IPS-15b (cell line): ENCODE results near the gene CHID1.

Experiments used
- H3K27me3 ChIP-seq: one replicate; pipeline ENCODE4 v1.6.1; 2013; ENCODE audit warnings: low read length; ENCODE audit not compliant: control insufficient read depth, insufficient read depth
- H3K36me3 ChIP-seq: one replicate; pipeline ENCODE4 v1.6.1; 2013; ENCODE audit warnings: low read length; ENCODE audit not compliant: control insufficient read depth, insufficient read depth
- H3K4me1 ChIP-seq: one replicate; pipeline ENCODE4 v1.6.1; 2013; ENCODE audit warnings: mild to moderate bottlenecking, low read length; ENCODE audit not compliant: control insufficient read depth, insufficient read depth
- H3K4me3 ChIP-seq: one replicate; pipeline ENCODE4 v1.5.1; 2013; ENCODE audit warnings: low read depth, low read length
- H3K9ac ChIP-seq: one replicate; pipeline ENCODE4 v1.6.1; 2013; ENCODE audit warnings: low read depth, mild to moderate bottlenecking, low read length
- H3K9me3 ChIP-seq: one replicate; pipeline ENCODE4 v1.6.1; 2013; ENCODE audit warnings: mild to moderate bottlenecking, low read length; ENCODE audit not compliant: control insufficient read depth, insufficient read depth

Gene CHID1

DNA sequence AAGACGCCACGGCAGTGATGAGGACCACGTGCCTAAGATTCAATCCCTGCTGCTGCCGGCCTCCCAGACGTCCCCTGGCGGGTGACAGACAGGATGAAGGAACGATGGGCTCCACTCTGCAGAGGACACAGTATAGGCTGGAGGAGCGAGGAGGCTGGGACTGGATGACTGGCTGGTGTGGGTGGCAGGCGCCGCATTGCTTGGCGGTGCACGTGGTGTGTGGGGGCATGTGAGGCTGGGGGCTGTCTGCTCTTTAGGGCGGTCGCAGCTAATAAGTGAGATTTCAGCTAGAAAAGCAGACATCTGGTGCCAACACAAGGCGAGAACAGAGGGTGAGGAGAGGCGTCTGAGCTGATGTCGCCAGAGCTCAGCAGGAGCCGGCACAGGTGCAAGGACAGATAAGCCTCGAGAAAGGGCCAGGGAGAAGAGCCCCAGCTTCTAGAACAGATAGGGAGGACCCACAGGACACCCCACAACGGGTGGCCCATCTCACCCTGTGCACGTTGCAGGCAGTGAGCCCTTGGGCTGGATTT, 34.8 kb downstream of the CHID1 start:
- Histone ChIP-seq H3K36me3 (peaks cover 41% of the 10 kb centered on the region), H3K4me3 (no peak overlapping the region), H3K4me1 (no peaks in the 10 kb centered on the region), H3K9ac (no peak overlapping the region), H3K9me3 (no peaks in the 10 kb centered on the region), H3K27me3 (no peaks in the 10 kb centered on the region)

DNA sequence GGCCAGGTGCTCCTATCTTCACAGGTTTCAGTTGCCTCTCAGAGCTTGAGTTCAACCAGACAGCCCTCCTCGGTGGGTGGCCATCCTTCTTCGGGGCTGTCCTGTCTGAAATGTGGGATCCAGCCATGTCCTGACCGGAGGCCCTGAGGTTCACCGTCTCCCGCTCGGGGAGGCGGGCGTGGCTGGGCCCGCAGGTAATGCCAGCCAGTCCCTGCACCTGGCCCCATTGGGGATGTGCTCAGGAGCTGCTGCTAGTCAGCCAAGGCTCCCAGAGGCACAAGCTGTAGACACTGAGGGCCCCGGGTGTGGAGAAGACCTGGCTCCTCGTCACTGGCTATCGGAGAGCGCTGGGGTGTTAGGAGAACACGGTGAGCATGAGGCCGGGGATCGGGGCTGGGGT, 35.4 kb downstream of the CHID1 start:
- Histone ChIP-seq H3K27me3 (no peaks in the 10 kb centered on the region), H3K4me1 (no peaks in the 10 kb centered on the region), H3K4me3 (no peak overlapping the region), H3K9ac (no peak overlapping the region), H3K9me3 (no peaks in the 10 kb centered on the region), H3K36me3 (peaks cover 35% of the 10 kb centered on the region)

- Histone ChIP-seq H3K9me3 (no peaks in the 10 kb centered on the region), H3K36me3 (peaks cover 44% of the 10 kb centered on the region), H3K27me3 (no peaks in the 10 kb centered on the region), H3K9ac (no peak overlapping the region), H3K4me3 (no peak overlapping the region), H3K4me1 (no peaks in the 10 kb centered on the region)
Observed at GRCh38 chr11:873706-874105, 36.9 kb downstream of the CHID1 start.

DNA sequence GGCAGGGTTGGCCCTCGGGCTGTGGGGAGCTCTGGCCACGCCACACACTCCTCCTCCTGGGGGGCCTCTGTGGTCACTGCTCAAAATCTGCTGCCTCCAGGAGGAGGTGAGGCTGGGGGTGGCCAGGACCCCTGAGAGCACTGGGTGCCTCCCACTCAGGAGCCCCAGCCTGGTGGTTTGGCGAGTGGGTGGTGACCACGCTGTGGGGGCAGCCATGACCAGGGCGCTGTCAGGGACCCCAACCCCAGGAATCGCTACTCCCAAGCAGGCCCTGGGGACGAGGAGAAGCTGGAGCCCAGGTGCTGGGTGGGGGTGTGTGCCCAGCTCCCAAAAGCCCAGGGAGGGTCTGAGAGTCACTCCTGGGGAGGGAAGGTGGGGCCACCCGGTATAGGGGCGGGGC, 37.8 kb downstream of the CHID1 start:
- H3K4me3 ChIP-seq = no peak overlapping the region
- no peaks in the 10 kb centered on the region for H3K9me3 ChIP-seq
- H3K4me1 ChIP-seq = no peaks in the 10 kb centered on the region
- no peaks in the 10 kb centered on the region for H3K27me3 ChIP-seq
- H3K36me3 ChIP-seq = peaks cover 46% of the 10 kb centered on the region
- no peak overlapping the region for H3K9ac ChIP-seq

GRCh38 chr11:871472-871871, 39.1 kb downstream of the CHID1 start:
- H3K36me3 ChIP-seq = peaks cover 49% of the 10 kb centered on the region
- H3K9ac ChIP-seq = no peak overlapping the region
- no peaks in the 10 kb centered on the region for H3K4me1 ChIP-seq
- no peaks in the 10 kb centered on the region for H3K27me3 ChIP-seq
- no peak overlapping the region for H3K4me3 ChIP-seq
- no peaks in the 10 kb centered on the region for H3K9me3 ChIP-seq

DNA sequence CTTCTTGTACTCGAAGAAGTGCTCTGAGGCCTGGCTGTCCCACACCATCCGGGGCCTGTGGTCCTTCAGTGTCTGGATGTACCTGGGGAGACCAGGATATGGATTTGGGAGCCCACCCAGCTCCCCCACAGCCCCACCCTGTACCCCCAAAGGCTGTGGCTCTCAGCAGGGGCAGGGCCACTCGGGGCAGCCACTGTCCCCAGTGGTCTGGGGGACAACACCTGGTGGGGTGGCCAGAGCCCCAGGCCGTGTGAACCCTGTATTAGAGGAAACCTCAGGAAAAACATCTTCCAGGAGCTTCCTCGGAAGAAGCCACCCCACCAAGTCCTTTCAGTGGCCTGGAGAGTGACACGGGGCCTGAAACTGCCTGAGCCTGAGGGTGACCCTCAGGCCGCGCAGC, 40.2 kb downstream of the CHID1 start:
- H3K9ac ChIP-seq = no peak overlapping the region
- no peak overlapping the region for H3K4me3 ChIP-seq
- H3K9me3 ChIP-seq = no peaks in the 10 kb centered on the region
- H3K36me3 ChIP-seq = peaks cover 50% of the 10 kb centered on the region
- H3K4me1 ChIP-seq = no peaks in the 10 kb centered on the region
- H3K27me3 ChIP-seq = no peaks in the 10 kb centered on the region

DNA sequence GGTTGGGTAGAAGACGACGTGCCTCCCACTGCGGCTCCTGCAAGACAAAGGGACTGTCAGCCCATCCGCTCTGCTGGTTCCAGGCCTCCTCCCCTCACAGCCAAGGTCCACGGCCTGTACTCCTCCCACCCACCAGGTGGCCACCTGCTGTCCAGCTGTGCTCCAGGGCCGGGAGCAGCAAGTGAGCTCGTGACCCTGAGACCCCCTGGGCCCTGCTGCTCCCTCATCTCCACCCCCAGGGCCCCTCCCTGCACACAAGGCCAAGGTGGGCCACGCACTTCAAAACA, 40.5 kb downstream of the CHID1 start:
- Histone ChIP-seq H3K36me3 (peaks cover 49% of the 10 kb centered on the region), H3K27me3 (no peaks in the 10 kb centered on the region), H3K9ac (no peak overlapping the region), H3K4me3 (no peak overlapping the region), H3K4me1 (no peaks in the 10 kb centered on the region), H3K9me3 (no peaks in the 10 kb centered on the region)

DNA sequence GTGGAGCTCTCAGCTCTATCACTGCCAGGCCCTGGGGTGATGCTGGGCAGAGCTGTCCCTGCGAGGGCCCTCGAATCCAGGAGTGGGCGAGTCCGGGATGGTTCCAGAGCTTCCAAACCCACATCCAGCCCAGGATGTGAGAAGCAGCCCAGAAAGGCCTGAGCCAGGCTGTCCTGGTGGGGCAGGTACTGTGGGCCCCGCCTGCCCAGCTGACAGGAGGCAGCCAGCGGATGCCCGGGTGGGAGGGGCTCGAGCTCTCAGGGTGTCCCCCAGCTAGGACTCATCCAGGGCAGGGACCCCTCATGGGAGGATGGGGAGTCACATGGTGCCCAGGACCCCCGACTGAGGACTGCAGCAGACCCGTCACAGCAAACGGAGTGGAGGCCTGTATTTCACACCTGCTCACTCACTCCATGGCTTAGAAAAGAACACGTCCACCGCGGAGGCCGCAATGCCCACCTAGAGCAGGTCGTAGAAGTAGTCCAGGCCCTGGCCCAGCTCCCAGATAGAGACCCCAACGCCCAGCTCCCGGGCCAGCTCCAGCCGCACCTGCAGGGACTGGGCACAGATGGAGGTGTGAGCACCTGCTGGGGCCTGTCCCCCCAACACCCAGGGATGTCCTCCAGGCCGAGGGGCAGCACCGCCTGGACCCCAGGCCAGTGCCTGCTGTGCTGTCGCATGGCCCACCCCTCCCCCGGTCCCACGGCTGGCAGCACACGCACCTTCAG, 41.0 kb downstream of the CHID1 start:
- H3K4me1 ChIP-seq = no peaks in the 10 kb centered on the region
- no peak overlapping the region for H3K9ac ChIP-seq
- no peaks in the 10 kb centered on the region for H3K27me3 ChIP-seq
- H3K36me3 ChIP-seq = peaks cover 47% of the 10 kb centered on the region
- no peak overlapping the region for H3K4me3 ChIP-seq
- H3K9me3 ChIP-seq = no peaks in the 10 kb centered on the region

DNA sequence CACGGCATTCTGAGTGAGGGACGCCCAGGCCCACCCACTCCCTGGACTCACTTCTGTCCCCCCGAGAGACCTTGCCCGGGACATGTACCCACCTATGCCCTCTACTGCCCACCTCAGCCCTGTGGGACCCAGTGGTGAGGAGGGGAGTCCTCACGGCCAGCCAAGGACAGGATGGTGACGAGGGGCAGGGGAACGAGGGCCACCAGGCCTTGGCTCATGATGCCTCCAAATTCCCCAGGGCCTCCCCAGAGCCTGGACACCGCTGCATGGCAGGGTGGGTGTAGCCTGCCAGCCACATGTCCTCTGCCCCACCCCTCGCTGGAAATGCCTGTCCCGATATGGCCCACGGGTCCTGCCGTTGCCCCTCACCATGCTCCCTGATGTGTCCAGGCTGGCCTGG, 41.8 kb downstream of the CHID1 start:
- Histone ChIP-seq H3K9me3 (no peaks in the 10 kb centered on the region), H3K9ac (no peak overlapping the region), H3K4me3 (no peak overlapping the region), H3K36me3 (peaks cover 48% of the 10 kb centered on the region), H3K27me3 (no peaks in the 10 kb centered on the region), H3K4me1 (no peaks in the 10 kb centered on the region)

DNA sequence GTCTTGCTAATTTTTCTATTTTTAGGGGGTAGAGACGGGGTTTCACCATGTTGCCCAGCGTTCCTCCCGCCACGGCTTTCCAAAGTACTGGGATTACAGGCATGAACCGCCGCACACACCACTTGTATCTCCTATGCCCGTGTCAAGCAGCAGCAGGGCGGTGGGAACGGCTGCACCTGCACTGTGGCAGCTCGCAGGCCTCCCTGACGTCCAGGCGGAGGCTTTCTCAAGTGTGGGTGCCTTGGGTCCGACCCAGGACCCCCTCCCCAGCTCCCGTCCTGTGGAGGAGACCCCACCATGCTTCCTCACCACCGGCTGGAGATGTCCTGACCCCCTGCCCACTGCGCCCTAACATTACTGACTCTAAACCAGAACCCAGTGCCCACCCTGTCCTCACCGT, 42.2 kb downstream of the CHID1 start:
- no peaks in the 10 kb centered on the region for H3K4me1 ChIP-seq

DNA sequence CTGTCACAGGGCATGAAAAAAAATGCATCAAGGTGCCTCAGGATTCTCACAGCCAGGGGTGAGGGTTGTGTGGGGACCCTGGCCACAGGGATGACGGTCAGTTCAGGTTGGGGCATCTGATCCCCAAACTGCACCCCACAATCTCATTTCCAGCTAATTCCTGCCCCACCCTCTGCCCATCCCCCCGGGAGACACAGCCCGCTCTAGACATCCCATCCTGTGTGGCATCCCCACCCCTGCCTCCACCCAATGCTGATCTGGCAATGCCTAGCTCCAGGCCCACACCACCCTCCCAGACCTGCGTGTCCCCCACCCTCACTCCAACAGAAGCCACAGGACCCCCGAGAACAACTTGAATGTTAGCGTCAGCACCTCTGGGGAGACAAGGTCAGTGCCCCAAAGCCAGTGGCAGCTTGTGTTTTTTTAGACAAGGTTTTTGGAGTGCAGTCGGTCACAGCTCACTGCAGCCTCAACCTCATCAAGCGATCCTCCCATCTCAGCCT, 42.7 kb downstream of the CHID1 start:
- H3K27me3 ChIP-seq = no peaks in the 10 kb centered on the region
- peaks cover 47% of the 10 kb centered on the region for H3K36me3 ChIP-seq
- H3K4me3 ChIP-seq = no peak overlapping the region
- H3K4me1 ChIP-seq = no peaks in the 10 kb centered on the region
- H3K9ac ChIP-seq = no peak overlapping the region
- H3K9me3 ChIP-seq = no peaks in the 10 kb centered on the region

More for the DNA sequence above, 42.2 kb downstream of the CHID1 start:
- no peaks in the 10 kb centered on the region for H3K27me3 ChIP-seq
- no peak overlapping the region for H3K9ac ChIP-seq
- peaks cover 48% of the 10 kb centered on the region for H3K36me3 ChIP-seq
- H3K4me3 ChIP-seq = no peak overlapping the region
- H3K9me3 ChIP-seq = no peaks in the 10 kb centered on the region

- Histone ChIP-seq H3K36me3 (peaks cover 41% of the 10 kb centered on the region), H3K27me3 (no peaks in the 10 kb centered on the region), H3K9ac (no peak overlapping the region), H3K9me3 (no peaks in the 10 kb centered on the region), H3K4me1 (no peaks in the 10 kb centered on the region), H3K4me3 (no peak overlapping the region)
Observed at GRCh38 chr11:866481-866880, 44.1 kb downstream of the CHID1 start.
